Airway epithelial cell (primary cell): Measurements from ENCODE around the gene FAM53B. TPM values are rescaled to one million over a fixed set of nuclear protein-coding genes. Genes with fewer than 3 reads are reported as not detected.

Experiments used
- total RNA-seq: library from RNA; depleted of rRNA; stranded (reverse); fragments of >200 nt; gene quantifications from 2 replicates; pipeline ENCODE4 v1.2.3, GENCODE V29; 2015

Gene FAM53B
- total RNA-seq = 22.6 and 28.4 TPM in 2 replicates

GRCh38 chr10:124744102-124745050 lies at the start of gene FAM53B:
FAM53B (minus strand) TSS chr10:124744378; CDS start chr10:124706713, 37,665 bp downstream.

GRCh38 chr10:124791547-124792348 lies 47.6 kb upstream of the FAM53B start, which contains the start of gene EEF1AKMT2:
EEF1AKMT2 (minus strand) TSS chr10:124791887; CDS start chr10:124791833, 54 bp downstream.

Other genes starting within 250 kb of the FAM53B start
- gene EEF1AKMT2, start 47.5 kb upstream of the FAM53B start, total RNA-seq = 15.2 and 17.0 TPM in 2 replicates
- gene ABRAXAS2, start 57.4 kb upstream of the FAM53B start, total RNA-seq = 13.4 and 14.7 TPM in 2 replicates
- 8.7 and 10.4 TPM in 2 replicates for gene ZRANB1, start 197.7 kb upstream of the FAM53B start, total RNA-seq